ENCODE results near the gene RGS13.

Gene RGS13

DNA sequence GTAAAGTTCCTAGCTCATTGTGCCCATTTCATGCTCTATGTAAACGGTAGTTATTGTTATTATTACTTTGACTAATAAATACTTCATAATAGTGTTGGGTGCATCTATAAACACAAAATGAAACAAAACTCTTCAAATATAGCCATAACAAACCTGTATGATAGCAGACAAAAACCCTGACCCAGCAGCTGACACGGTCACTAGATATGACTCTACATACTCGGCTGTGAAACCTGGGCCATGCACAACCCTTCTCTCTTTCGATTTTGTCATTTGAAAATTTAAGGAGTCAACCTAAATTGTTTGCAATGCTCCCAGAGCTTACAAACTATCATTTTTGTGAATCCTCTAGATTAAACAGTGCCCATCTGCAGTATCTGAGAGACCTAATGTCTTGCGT, 8.0 kb upstream of the RGS13 start:
- DNase-seq = no peak

DNA sequence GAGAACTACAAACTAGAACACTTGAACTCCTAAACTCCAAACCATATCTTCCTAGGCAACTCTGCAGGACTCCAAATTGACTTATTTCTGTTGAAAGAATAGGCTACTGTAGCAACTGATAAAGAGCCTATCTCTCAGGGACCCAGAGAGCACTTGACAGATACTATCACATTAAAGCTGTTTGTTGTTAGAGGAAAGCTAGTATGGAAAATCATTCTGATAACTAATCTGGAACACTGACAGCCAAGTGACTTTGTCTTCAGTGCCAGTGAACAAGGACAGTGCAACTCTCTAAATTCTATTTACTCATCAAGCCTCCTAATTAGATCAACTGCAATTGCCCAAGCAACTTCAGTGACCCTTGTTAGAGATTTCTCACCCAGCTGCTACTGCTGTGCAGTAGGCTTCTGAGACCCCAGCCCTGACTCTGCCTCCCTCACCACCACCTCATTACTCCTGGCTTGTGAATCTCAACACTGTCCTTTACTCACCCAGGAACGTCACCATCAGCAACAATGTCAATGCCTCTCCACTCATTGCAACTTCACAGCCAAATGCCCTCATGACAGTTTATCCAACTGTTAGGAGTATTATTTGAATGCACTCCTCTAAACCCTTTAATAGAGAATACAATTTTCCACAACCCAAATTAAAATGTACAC, 7.4 kb upstream of the RGS13 start:
- DNase-seq = no peak

GRCh38 chr1:192629612-192630011, 6.3 kb upstream of the RGS13 start:
- no peak for DNase-seq

DNA sequence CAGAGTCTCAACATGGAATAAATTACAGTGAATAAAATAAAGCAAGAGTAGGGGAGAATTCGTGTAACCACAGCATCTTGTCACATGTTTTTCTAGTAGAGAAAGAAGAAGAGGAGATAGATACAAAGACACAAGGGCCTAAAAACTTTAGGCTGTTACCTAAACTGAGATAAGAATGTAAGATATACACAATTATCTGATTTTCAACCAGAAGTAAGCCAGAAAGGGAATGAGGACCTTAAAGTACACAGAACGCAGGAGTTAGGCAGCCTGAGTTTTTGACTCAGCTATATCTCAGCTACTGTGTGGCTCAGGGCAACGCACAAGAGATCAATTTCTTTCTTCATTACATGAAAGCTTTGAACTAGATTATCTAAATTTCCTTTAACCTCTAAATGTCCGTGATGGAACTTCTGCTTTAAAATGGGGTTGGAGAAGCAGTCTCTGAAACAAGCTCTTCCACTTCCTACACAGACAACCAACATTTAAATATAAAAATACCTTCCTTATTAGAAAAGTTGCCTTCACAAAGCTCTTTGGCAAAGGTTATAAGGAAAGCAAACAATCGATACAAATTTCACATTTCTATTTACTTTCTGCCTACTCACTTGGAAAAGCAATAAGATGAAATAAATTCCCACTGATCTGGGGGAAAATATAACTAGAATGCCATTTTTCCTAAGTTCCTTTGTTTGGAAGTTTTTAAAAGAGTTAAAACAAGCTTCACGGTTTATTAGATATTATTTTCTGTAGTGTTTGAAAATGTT, 5.2 kb upstream of the RGS13 start:
- DNase-seq = no peak

- no peak for DNase-seq
These were observed 4.2 kb upstream of the RGS13 start for GRCh38 chr1:192631749-192632148.

DNA sequence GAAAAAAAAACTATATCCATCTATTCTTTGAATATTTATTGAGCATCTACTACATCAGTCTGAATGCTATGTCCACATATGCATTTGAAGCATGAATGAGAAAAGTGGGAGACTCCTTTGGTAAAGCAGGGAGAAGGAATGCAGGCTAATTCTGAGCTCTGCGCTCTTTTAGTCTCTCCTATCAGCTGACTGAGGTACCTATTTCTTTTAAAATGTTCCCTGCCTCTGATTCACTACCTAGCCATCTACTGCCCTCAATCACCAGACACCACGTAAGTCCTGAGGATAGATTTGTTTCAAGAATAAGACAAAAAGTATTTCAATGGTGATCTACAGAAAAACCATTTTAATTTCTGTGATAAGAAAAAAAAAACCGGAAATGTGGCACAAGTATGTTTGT, 3.8 kb upstream of the RGS13 start:
- no peak for DNase-seq

DNA sequence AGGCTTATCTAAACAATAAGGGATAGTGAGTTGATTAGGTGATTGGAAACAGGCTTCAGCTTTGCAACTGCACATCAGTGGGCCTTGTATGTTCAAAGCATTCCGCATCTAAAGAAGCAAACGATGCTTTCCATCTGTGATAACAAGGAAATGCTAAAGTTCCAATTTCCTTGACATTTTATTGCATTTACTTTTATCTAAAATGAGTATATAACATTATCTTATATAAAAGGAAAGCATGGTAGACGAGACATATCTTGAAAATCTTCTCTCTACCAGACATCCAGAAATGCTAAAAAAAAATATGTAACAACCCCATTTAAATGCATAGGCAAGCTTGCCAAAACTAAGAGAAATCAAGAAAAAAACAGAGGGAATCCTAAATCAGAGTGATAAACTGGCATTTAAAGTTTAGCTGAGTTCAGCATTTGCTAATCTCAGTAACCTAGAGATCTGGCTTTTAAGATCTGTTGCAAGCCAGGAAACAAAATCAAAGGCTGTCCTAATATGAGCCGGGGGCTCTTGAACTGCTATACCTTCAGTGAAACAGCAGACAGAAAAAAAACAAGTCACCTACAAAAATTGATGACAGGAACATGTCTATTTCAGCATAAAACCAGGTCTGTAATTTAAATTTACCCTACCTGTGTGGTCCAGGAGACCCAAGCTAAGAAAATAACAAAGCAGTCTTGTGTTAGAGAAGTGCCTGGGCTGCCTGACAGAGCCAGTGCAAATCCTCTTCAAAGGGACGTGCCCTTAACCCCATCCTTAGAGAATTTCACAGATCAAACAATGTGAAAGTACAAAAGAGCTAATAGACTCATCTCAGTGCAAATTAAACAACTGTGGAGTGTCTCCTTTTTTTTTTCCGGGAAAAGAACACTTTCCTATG, 3.1 kb upstream of the RGS13 start:
- DNase-seq = no peak

DNA sequence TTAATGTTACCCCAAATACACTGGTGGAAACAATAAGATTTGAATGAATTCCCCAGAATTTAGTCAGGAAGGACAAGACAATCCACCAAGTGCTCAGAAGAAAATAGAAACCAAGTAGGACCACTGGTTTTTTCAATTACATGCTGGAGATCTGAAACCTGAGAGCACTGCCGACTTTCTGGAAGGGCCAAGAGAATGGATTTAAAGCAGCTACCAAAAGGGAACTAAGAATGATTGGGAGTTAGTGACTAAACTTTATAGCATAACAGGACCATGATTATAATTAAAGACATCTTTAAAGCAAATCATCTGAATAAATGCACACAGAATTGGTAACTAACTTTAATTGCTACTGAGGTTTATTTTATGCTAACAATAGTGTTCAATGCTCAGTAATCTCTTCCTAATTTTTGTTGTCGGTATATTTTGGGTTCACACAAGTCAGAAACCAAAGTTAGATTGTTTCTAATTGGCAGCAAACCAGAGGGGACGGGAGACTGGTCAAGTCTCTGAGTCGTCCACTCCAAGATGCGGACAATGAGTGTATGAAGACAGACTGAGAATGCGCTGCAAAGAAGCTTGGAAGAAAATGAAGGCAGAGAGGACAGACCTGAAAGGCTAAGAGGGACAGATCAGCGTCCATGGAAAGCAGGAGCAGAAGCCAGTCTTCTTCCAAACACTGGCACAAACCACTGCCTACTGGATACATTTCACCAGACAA, 2.3 kb upstream of the RGS13 start:
- no peak for DNase-seq

DNA sequence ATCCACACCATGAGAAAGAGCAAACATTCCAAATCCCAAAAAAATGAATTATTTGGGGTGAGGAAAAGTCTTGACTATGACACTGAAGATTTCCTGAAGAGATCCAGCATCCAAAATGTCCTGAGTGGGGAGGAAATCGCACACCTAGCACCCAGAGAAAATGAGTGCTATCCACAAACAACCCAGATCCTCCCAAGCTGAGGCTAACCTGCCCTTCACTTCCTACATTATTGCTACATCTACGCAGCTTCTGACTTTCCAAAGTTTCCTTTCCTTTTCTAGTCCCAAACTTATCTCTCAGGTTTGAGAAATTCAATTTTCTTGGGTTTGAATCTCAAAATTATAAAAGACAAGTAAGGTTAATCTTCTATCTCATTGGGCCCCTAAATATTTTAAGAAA, 906 bp upstream of the RGS13 start:
- no peak for DNase-seq

GRCh38 chr1:192639607-192640368, 3.8 kb downstream of the RGS13 start:
- no peak for DNase-seq

DNA sequence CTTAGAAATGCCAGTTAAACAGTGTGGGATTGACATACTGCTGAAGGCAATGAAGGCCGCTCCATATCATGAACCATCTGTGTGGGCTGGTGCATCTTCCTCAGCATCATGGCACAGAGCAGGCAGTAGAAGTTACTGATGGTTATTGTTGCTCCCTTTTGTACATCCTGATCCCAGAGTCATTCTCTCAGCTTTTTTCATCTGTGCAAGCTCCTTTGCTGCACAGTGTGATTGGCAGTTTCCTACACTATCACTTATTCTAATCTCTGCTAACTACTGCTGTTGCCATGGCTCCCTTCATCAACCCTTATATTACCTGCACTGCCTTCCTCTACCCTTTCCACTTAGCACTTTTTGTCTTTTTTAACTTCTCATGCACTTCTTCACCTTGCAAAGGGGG, 16.2 kb downstream of the RGS13 start:
- DNase-seq = no peak

DNA sequence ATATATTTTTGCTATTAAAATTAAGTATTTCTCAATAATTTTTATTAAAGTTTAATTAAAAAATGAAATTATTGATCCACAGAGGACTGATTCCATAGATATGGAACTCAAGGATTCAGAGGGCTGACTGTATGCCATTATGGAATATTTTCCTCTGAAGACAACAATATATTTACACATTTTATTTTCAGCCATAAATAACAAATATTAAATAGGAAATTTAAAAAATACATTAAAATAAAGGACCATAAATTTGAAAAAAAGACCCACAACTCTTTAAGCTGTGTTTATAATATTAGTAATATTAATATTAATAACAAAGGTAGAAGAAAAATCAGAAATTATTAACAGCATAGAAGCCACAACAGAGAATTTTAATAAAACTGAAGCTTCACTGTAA, 18.2 kb downstream of the RGS13 start:
- no peak for DNase-seq

DNA sequence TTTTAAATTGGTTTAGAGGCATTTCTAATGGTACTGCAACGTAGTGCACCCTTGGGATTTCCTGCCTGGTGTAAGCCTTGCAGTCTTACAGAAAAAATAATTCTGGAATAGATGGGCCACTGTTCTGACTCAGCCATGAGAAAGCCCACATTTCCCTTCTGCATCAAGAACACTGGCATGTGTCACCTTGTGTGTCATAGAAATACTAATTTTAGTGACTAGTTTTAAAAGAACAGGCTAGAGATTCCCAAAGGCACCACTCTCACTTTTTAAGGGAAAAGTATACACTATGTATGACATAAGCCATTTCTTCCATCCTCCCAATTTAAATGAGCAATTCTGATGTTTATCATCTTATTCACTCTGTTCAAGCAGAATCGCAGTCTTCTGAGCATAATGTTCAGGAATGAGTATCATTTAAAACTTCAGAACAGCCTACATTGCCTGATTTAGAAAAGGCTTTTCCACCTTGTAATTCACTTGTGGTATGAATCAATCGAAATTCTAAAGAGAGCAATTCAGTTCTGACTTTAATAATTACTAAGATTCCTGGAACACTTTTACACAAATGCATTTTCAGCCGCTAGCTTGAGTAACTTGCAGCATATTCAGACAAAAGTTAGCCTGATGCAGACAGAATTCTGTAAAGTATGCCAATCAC, 18.8 kb downstream of the RGS13 start:
- no peak for DNase-seq

GRCh38 chr1:192657760-192658159, 21.8 kb downstream of the RGS13 start:
- no peak for DNase-seq

GRCh38 chr1:192658255-192658654, 22.3 kb downstream of the RGS13 start:
- no peak for DNase-seq

DNA sequence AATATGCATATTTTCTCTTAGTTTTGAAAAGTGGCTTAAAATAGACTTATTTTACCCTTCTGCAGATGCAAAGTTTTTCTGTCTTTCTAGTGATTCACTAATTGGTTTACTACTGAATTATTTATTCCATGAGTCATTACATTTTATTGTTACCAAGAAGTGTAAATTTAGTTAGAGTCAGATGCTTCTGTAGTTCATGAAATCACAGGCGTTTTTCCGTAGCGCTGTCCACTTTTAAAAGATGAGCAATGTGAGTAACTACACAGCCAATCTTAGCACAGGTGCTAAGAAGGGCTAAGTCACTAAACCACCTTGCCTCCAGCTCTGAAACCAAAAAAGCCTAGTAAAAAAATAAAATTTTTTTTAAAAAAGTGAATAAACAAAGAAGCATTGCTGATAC, 24.7 kb downstream of the RGS13 start:
- DNase-seq = no peak

DNA sequence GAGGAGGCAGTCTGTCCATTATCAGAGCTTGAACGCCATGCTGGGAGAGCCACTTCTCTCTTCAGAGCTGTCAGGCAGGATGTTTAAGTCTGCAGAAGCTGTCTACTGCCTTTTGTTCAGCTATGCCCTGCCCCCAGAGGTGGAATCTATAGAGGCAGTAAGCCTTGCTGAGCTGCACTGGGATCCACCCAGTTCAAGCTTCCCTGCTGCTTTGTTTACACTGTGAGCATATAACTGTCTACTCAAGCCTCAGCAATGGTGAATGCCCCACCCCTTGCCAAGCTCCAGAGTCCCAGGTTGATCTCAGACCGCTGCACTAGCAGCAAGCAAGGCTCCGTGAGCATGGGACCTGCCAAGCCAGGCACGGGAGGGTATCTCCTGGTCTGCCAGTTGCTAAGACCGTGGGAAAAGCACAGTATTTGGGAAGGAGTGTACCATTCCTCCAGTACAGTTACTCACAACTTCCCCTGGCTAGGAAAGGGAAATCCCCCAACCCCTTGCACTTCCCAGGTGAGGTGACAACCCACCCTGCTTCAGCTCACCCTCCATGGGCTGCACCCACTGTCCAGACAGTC, 32.5 kb downstream of the RGS13 start:
- no peak for DNase-seq

DNA sequence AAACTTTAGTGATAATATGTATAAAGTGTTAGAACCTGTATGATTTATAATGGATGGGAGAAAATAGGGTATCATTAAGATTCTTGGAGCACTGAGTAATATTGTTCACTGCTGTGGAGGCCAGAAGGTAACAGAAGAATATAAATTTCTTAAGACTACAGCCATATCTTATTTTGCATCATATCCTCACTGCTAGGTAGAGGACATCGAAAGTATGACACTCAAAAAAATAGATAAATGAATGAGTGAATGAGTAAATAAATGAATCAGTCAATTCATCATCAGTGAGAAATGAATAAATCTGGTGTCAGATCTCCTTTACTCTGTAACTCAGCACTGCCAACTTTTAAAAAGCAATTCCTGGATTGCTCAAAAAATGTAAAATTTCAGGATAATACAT, 33.2 kb downstream of the RGS13 start:
- no peak for DNase-seq

- no peak for DNase-seq
These were observed 39.8 kb downstream of the RGS13 start for GRCh38 chr1:192675716-192676115.

DNA sequence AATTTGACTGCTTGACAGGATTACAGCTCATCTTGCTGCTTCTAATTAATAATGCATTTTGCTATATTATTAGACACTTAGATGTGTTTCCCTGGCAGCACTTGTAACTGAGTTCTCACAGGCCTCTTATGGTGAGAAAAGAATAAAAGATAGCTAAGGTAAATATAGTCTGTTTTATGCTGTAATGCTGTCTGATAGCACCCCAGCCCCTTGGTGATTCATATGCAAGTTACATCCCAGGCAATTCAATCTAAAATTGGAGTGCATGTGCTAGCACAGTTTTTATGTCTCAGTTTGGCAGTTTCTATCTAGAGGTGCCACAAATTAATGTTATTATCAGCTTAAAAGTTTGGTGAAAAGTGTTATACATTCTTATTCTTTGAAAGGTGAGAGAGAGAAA, 42.2 kb downstream of the RGS13 start:
- DNase-seq = no peak

DNA sequence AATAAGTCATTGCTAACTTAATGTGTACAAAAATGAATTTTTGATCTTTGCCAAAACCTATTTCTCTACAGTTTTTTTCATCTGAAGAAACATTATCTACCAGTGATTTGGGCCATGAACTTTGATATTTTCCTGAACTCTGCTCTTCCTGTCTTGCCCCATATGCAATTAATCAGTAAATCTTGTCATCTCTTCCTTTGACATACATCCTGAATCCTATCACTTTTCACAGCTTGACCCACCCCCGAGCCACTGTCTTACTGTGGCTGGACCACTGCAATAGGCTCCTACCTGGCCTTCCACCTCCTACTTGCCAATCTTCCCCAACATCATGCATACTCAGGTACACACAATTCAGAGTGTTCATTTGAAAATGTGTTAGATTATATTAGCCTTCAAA, 46.4 kb downstream of the RGS13 start:
- no peak for DNase-seq
